GM12878 (cell line): ENCODE results near the gene CENPP.

Experiments
- CBX5 ChIP-seq: sonication (generic); IDR thresholded peaks from 2 replicates; pipeline ENCODE4 v1.6.1; 2016; ENCODE audit warnings: low read depth, moderate library complexity, mild to moderate bottlenecking, inconsistent platforms
- POLR2A ChIP-seq: IDR thresholded peaks from 2 replicates; pipeline ENCODE4 v1.6.1; 2011; ENCODE audit warnings: low read depth, mild to moderate bottlenecking, low read length

GRCh38 chr9:92500725-92501124, 175.0 kb downstream of the CENPP start:
- TF ChIP-seq CBX5 (no peak), POLR2A (no peak)
